GM12878 (cell line): ENCODE data around the gene BCL11A. TPM values are rescaled to one million over a fixed set of nuclear protein-coding genes. Genes with fewer than 3 reads are reported as not detected.

ENCODE experiments used
- ATAC-seq: fragments of 200-7000 bp; cut with Tn5 transposase; 3 replicates; pipeline ENCODE4 v1.9.1; 2020; ENCODE audit warnings: mild to moderate bottlenecking, moderate library complexity
- BruUV-seq: library from RNA; stranded (reverse); fragments of 400-500 nt; replicated peaks from 2 replicates; lab custom pipeline; 2021; lab: Mats Ljungman, UMichigan
- CTCF ChIA-PET: fragments of 300-600 bp; sonication (Branson Sonifier 250); formaldehyde crosslinking; extraction: SDS; loops from one replicate; lab custom pipeline; 2021; ENCODE audit warnings: inconsistent platforms; lab: Yijun Ruan, JAX
- POLR2A ChIA-PET: fragments of 350-600 bp; formaldehyde crosslinking; extraction: SDS; loops from one replicate; lab custom pipeline; 2021; ENCODE audit warnings: inconsistent platforms; lab: Charles Lee
- RAD21 ChIA-PET: fragments of 300-600 bp; sonication (Branson Sonifier 250); formaldehyde crosslinking; loops from one replicate; lab custom pipeline; 2023; ENCODE audit warnings: antibody characterized with exemption; ENCODE audit not compliant: unreplicated experiment; lab: Charles Lee
- SMC1A ChIA-PET: fragments of 300-600 bp; sonication (Branson Sonifier 250); formaldehyde crosslinking; loops from one replicate; lab custom pipeline; 2023; ENCODE audit not compliant: unreplicated experiment, uncharacterized antibody; lab: Charles Lee
- DNase-seq: peaks from one replicate; pipeline ENCODE4 v3.0.0-alpha.2; 2011; ENCODE audit warnings: low read depth, low spot score
- FAIRE-seq: peaks from 3 replicates; lab custom pipeline; 2011; peaks lifted over from hg19 to GRCh38; lab: Jason Lieb, UNC
- H2AFZ ChIP-seq: 2 replicates; pipeline ENCODE4 v1.6.0; 2011; ENCODE audit warnings: low read depth, low read length, control low read depth; ENCODE audit not compliant: control insufficient read depth
- H3K27ac ChIP-seq: 2 replicates; pipeline ENCODE4 v1.5.1; 2011; ENCODE audit warnings: control low read depth; ENCODE audit not compliant: control insufficient read depth, insufficient read depth
- H3K27me3 ChIP-seq, 2 experiments: replicated peaks in 1 of 2; 2 replicates each; pipeline versions ENCODE4 v1.6.0 to v1.6.1; 2011; ENCODE audit warnings: low read length in 1 of 2; ENCODE audit not compliant: control insufficient read depth in 2 of 2, insufficient read depth in 2 of 2
- H3K36me3 ChIP-seq, 2 experiments: 2 replicates each; pipeline ENCODE4 v1.5.1; 2011; ENCODE audit warnings: low read length in 1 of 2; ENCODE audit not compliant: control insufficient read depth in 2 of 2, insufficient read depth in 2 of 2
- H3K4me1 ChIP-seq: 2 replicates; pipeline ENCODE4 v1.6.1; 2011; ENCODE audit warnings: mild to moderate bottlenecking, low read length, moderate library complexity, mixed read lengths; ENCODE audit not compliant: control insufficient read depth, insufficient read depth
- H3K4me2 ChIP-seq: 2 replicates; pipeline ENCODE4 v1.6.0; 2011; ENCODE audit warnings: control low read depth; ENCODE audit not compliant: control insufficient read depth, insufficient read depth
- H3K4me3 ChIP-seq: fragments of 200-600 bp; sonication (generic); 2 replicates; pipeline ENCODE4 v1.5.1; 2016
- H3K79me2 ChIP-seq: 2 replicates; pipeline ENCODE4 v1.6.0; 2011; ENCODE audit warnings: low read length; ENCODE audit not compliant: control insufficient read depth, insufficient read depth
- H3K9ac ChIP-seq: 2 replicates; pipeline ENCODE4 v1.8.0; 2011; ENCODE audit warnings: low read length, control low read depth, mixed read lengths; ENCODE audit not compliant: control insufficient read depth, insufficient read depth
- H3K9me3 ChIP-seq: replicated peaks from 3 replicates; pipeline ENCODE4 v1.5.1; 2011; ENCODE audit warnings: mild to moderate bottlenecking, low read length; ENCODE audit not compliant: control insufficient read depth, insufficient read depth
- H4K20me1 ChIP-seq: 2 replicates; pipeline ENCODE4 v1.6.0; 2011; ENCODE audit not compliant: control insufficient read depth, insufficient read depth
- ATF7 ChIP-seq: fragments of 450-650 bp; IDR thresholded peaks from 2 replicates; pipeline ENCODE4 v1.6.1; 2016; ENCODE audit warnings: low read depth, mild to moderate bottlenecking
- BRCA1 ChIP-seq: IDR thresholded peaks from 2 replicates; pipeline ENCODE4 v1.6.1; 2011; ENCODE audit warnings: low read depth, low read length, improper control_type of control experiment
- CEBPB ChIP-seq, 2 experiments: fragments of 150-350 bp in 1 of 2; IDR thresholded peaks; 2 replicates each; pipeline ENCODE4 v1.6.1; 2012 to 2014; ENCODE audit warnings: low read depth in 2 of 2, low read length in 2 of 2, borderline replicate concordance in 1 of 2, inconsistent platforms in 1 of 2
- CUX1 ChIP-seq: IDR thresholded peaks from 2 replicates; pipeline ENCODE4 v1.6.1; 2012; ENCODE audit warnings: improper control_type of control experiment, low read depth, low read length; ENCODE audit not compliant: insufficient replicate concordance
- E2F8 ChIP-seq: fragments of 450-650 bp; IDR thresholded peaks from 2 replicates; pipeline ENCODE4 v1.6.1; 2018; ENCODE audit warnings: mild to moderate bottlenecking, low read depth, moderate library complexity; ENCODE audit not compliant: partially characterized antibody
- KDM1A ChIP-seq: fragments of 200-600 bp; sonication (generic); IDR thresholded peaks from 2 replicates; pipeline ENCODE4 v1.6.1; 2016; ENCODE audit warnings: borderline replicate concordance
- KLF5 ChIP-seq: fragments of 450-650 bp; IDR thresholded peaks from 2 replicates; pipeline ENCODE4 v1.6.1; 2014; ENCODE audit warnings: mild to moderate bottlenecking; ENCODE audit not compliant: partially characterized antibody
- NR2C2 ChIP-seq: IDR thresholded peaks from 2 replicates; pipeline ENCODE4 v1.6.1; 2011; ENCODE audit warnings: borderline replicate concordance, low read depth; ENCODE audit not compliant: control insufficient read depth, insufficient read length
- SIN3A ChIP-seq: IDR thresholded peaks from 2 replicates; pipeline ENCODE4 v1.6.1; 2012; ENCODE audit warnings: low read depth, low read length, improper control_type of control experiment
- SMARCA5 ChIP-seq: fragments of 450-650 bp; IDR thresholded peaks from 2 replicates; pipeline ENCODE4 v1.6.1; 2017; ENCODE audit warnings: mild to moderate bottlenecking
- SP1 ChIP-seq: IDR thresholded peaks from one replicate; pipeline ENCODE4 v1.6.1; 2011; ENCODE audit warnings: low read depth, low read length
- SREBF1 ChIP-seq: IDR thresholded peaks from 2 replicates; pipeline ENCODE4 v1.6.1; 2012; ENCODE audit warnings: mild to moderate bottlenecking, low read length
- SUZ12 ChIP-seq: fragments of 200-600 bp; sonication (generic); IDR thresholded peaks from one replicate; pipeline ENCODE4 v1.6.1; 2018; ENCODE audit warnings: antibody characterized with exemption, mild to moderate bottlenecking; ENCODE audit not compliant: unreplicated experiment
- USF1 ChIP-seq: IDR thresholded peaks from 2 replicates; pipeline ENCODE4 v1.6.1; 2011; ENCODE audit warnings: borderline replicate concordance, low read depth, mild to moderate bottlenecking, moderate library complexity, mixed read lengths, low read length; ENCODE audit not compliant: insufficient read depth; ENCODE audit errors: extremely low read length
- WGBS: methylation state at CpG from one replicate; pipeline ENCODE4 v1.1.6; 2016; ENCODE audit warnings: low lambda C conversion rate; ENCODE audit not compliant: insufficient replicate concordance, insufficient coverage; ENCODE audit errors: missing lambda C conversion rate; 5-methylcytosine and 5-hydroxymethylcytosine counted together
- in situ Hi-C: fragments of 300-500 bp; cut with MboI; formaldehyde crosslinking; loops from 9 replicates; pipeline ENCODE4 v1.14.3; 2018; ENCODE audit warnings: mixed read lengths
- intact Hi-C: fragments of 100-400 bp; cut with micrococcal nuclease; formaldehyde crosslinking; loops from one replicate; pipeline ENCODE4 v1.14.2; 2022; ENCODE audit not compliant: unreplicated experiment
- polyA plus RNA-seq, 11 experiments: library from polyadenylated mRNA; depleted of rRNA in 4 of 11; unstranded in 6 of 11; stranded (reverse) in 5 of 11; fragments of >200 nt; fragmentation: Nextera tagmentation in 4 of 11; fragmentation: Illumina TruSeq in 1 of 11; extraction: Ambion mirVana in 4 of 11; extraction: Trizol in 1 of 11; gene quantifications; 1 replicate in 1 of 11; 2 replicates in 10 of 11; pipeline versions ENCODE4 v1.2.1 to v1.2.3, GENCODE V29; 2011 to 2016; ENCODE audit warnings: inconsistent platforms in 2 of 11, missing spikeins in 2 of 11, low read depth in 1 of 11
- total RNA-seq, 4 experiments: library from RNA; depleted of rRNA in 3 of 4; stranded (reverse); fragments of >200 nt in 3 of 4; fragmentation: Illumina TruSeq in 1 of 4; extraction: Trizol in 1 of 4; gene quantifications; 2 replicates each; pipeline versions ENCODE4 v1.2.1 to v1.2.3, GENCODE V29; 2013 to 2021

The BCL11A gene
- total and polyA plus RNA-seq, 10 of the 15 experiments (the other 5 are each of a cell fraction or from before 2014, with no cell fraction given), result 7.5 to 26.6 (median 11.1) TPM; not detected in 1

GRCh38 chr2:60496475-60496874 is 57.0 kb downstream of the BCL11A start (continued):
- TF ChIP-seq USF1, result no peak
- TF ChIP-seq KLF5, result no peak
- no peak for TF ChIP-seq SMARCA5
- no peak for TF ChIP-seq SREBF1
- TF ChIP-seq SP1, result no peak
- no peak for TF ChIP-seq BRCA1

GRCh38 chr2:60495041-60495625 is 58.3 kb downstream of the BCL11A start:
- in situ Hi-C loops (no loop called here), intact Hi-C loops (no loop called here)
- ChIA-PET SMC1A (no interaction called here), CTCF (interaction anchor here (0.9 kb wide), 1 partner anchor 14 kb away, joined by 3 read pairs; no protein-coding TSS in a partner anchor), POLR2A (no interaction called here), RAD21 (no interaction called here)
- H3K4me3 ChIP-seq, result no peak overlapping the region
- H3K27ac ChIP-seq, result no peak overlapping the region
- DNase-seq, result no peak
- no peak overlapping the region for H3K4me2 ChIP-seq
- no peaks in the 10 kb centered on the region for H3K27me3 ChIP-seq
- peaks cover 19% of the 10 kb centered on the region for H3K4me1 ChIP-seq
- H3K36me3 ChIP-seq, result peaks cover 0 to 6% of the 10 kb centered on the region in 2 experiments; a peak in 1 of 4 replicates
- peaks cover 18% of the 10 kb centered on the region for H3K79me2 ChIP-seq
- ATAC-seq, result no peak
- no peak overlapping the region for H2AFZ ChIP-seq
- H3K9ac ChIP-seq, result no peak overlapping the region
- no TSS peak for BruUV-seq
- H4K20me1 ChIP-seq, result no peaks in the 10 kb centered on the region
- FAIRE-seq, result no peak
- 97% methylated on average over 6 of the region's 6 CpGs for WGBS
- H3K9me3 ChIP-seq, result no peaks in the 10 kb centered on the region
- TF ChIP-seq SP1 (no peak), CUX1 (no peak), SIN3A (no peak), KDM1A (no peak), E2F8 (no peak), NR2C2 (no peak), SMARCA5 (no peak), SUZ12 (no peak), CEBPB (IDR thresholded peaks at IDR 0.05; ENCODE audit: borderline replicate concordance in 1 of 2, low read depth in 2 of 2, low read length in 2 of 2) (no peak), ATF7 (no peak)
